Measurements from ENCODE around the gene IRGC.

GRCh38 chr19:43729919-43730318, 14.0 kb downstream of the IRGC start:
- TF ChIP-seq CTCF (IDR thresholded peaks at IDR 0.05), result no peak
- no peak for TF ChIP-seq POLR2A (IDR thresholded peaks at IDR 0.05)
- TF ChIP-seq POLR2AphosphoS5 (IDR thresholded peaks at IDR 0.05), result no peak

All from transverse colon (tissue), 4 donors.